ENCODE measurements around the gene ADIRF.
"Not testable (repeated sequence)": the region's sequence is repeated elsewhere in the genome, so short reads cannot be mapped to it uniquely, and the experiment has no call there.

ADIRF gene

GRCh38 chr10:86944907-86945306 is 23.4 kb upstream of the ADIRF start:
- in situ Hi-C loops (cut with HindIII; ENCODE audit: low pct_ligation_motif_present, low pct_unique_long_range_greater_than_20kb, low sequenced_read_pairs) = no loop called here
- DNase-seq = no peak

GRCh38 chr10:86945361-86946212 is 22.7 kb upstream of the ADIRF start:
- in situ Hi-C loops (cut with HindIII; ENCODE audit: low pct_ligation_motif_present, low pct_unique_long_range_greater_than_20kb, low sequenced_read_pairs) = no loop called here
- peak; percentile 44 for DNase-seq

GRCh38 chr10:86946213-86947155 is 21.8 kb upstream of the ADIRF start:
- in situ Hi-C loops (cut with HindIII; ENCODE audit: low pct_ligation_motif_present, low pct_unique_long_range_greater_than_20kb, low sequenced_read_pairs) = no loop called here
- DNase-seq = no peak

- DNase-seq; in situ Hi-C loops (cut with HindIII; ENCODE audit: low pct_ligation_motif_present, low pct_unique_long_range_greater_than_20kb, low sequenced_read_pairs): not testable (repeated sequence)
Measured at GRCh38 chr10:86947806-86948205, 20.5 kb upstream of the ADIRF start.

GRCh38 chr10:86950349-86950748 is 17.9 kb upstream of the ADIRF start:
- DNase-seq = no peak
- in situ Hi-C loops (cut with HindIII; ENCODE audit: low pct_ligation_motif_present, low pct_unique_long_range_greater_than_20kb, low sequenced_read_pairs) = no loop called here

GRCh38 chr10:86951184-86951761 is 17.0 kb upstream of the ADIRF start:
- in situ Hi-C loops (cut with HindIII; ENCODE audit: low pct_ligation_motif_present, low pct_unique_long_range_greater_than_20kb, low sequenced_read_pairs) = no loop called here
- DNase-seq = no peak

- in situ Hi-C loops (cut with HindIII; ENCODE audit: low pct_ligation_motif_present, low pct_unique_long_range_greater_than_20kb, low sequenced_read_pairs) = no loop called here
Measured at GRCh38 chr10:86952106-86952505, 16.2 kb upstream of the ADIRF start.

GRCh38 chr10:86952697-86953096 is 15.6 kb upstream of the ADIRF start:
- in situ Hi-C loops (cut with HindIII; ENCODE audit: low pct_ligation_motif_present, low pct_unique_long_range_greater_than_20kb, low sequenced_read_pairs); DNase-seq: not testable (repeated sequence)

More at GRCh38 chr10:86952106-86952505, 16.2 kb upstream of the ADIRF start:
- no peak for DNase-seq

GRCh38 chr10:86953747-86954680 is 14.3 kb upstream of the ADIRF start:
- DNase-seq = no peak
- in situ Hi-C loops (cut with HindIII; ENCODE audit: low pct_ligation_motif_present, low pct_unique_long_range_greater_than_20kb, low sequenced_read_pairs) = no loop called here

- no peak for DNase-seq
- in situ Hi-C loops (cut with HindIII; ENCODE audit: low pct_ligation_motif_present, low pct_unique_long_range_greater_than_20kb, low sequenced_read_pairs) = no loop called here
Measured at GRCh38 chr10:86954681-86955500, 13.4 kb upstream of the ADIRF start.

GRCh38 chr10:86955501-86956194 is 12.6 kb upstream of the ADIRF start:
- in situ Hi-C loops (cut with HindIII; ENCODE audit: low pct_ligation_motif_present, low pct_unique_long_range_greater_than_20kb, low sequenced_read_pairs) = no loop called here
- no peak for DNase-seq

GRCh38 chr10:86956195-86956847 is 12.0 kb upstream of the ADIRF start:
- in situ Hi-C loops (cut with HindIII; ENCODE audit: low pct_ligation_motif_present, low pct_unique_long_range_greater_than_20kb, low sequenced_read_pairs) = no loop called here

GRCh38 chr10:86956848-86957448 is 11.3 kb upstream of the ADIRF start:
- no peak for DNase-seq
- in situ Hi-C loops (cut with HindIII; ENCODE audit: low pct_ligation_motif_present, low pct_unique_long_range_greater_than_20kb, low sequenced_read_pairs) = no loop called here

More at GRCh38 chr10:86956195-86956847, 12.0 kb upstream of the ADIRF start:
- DNase-seq = no peak

- in situ Hi-C loops (cut with HindIII; ENCODE audit: low pct_ligation_motif_present, low pct_unique_long_range_greater_than_20kb, low sequenced_read_pairs) = no loop called here
Measured at GRCh38 chr10:86957471-86958115, 10.7 kb upstream of the ADIRF start, which contains the start of gene MMRN2. TSS of gene MMRN2 (minus strand) at chr10:86957615. CDS start at chr10:86957541, 74 bp downstream.

More at GRCh38 chr10:86957471-86958115, 10.7 kb upstream of the ADIRF start, which contains the start of gene MMRN2:
- no peak for DNase-seq

All from ACHN (cell line).